ENCODE results near the gene ARSG.

The ARSG gene

GRCh38 chr17:68433911-68434508 lies 142.7 kb downstream of the ARSG start:
- Histone ChIP-seq H3K4me2 (ENCODE audit: low read length) (no peak overlapping the region), H3K36me3 (ENCODE audit: control insufficient read depth, low read length) (no peaks in the 10 kb centered on the region), H3K9me3 (ENCODE audit: control insufficient read depth, insufficient read depth, low read length) (no peaks in the 10 kb centered on the region), H3K79me2 (ENCODE audit: control insufficient read depth, low read length) (no peaks in the 10 kb centered on the region), H3K27me3 (ENCODE audit: control insufficient read depth, low read length) (no peaks in the 10 kb centered on the region), H3K27ac (ENCODE audit: low read depth, low read length) (no peak overlapping the region), H3K9me2 (replicated peaks; ENCODE audit: control insufficient read depth, low read length) (no peaks in the 10 kb centered on the region), H3F3A (ENCODE audit: control insufficient read depth, insufficient read depth) (no peaks in the 10 kb centered on the region), H4K20me1 (ENCODE audit: control insufficient read depth, insufficient read depth, low read depth, low read length) (no peaks in the 10 kb centered on the region), H3K4me1 (ENCODE audit: control insufficient read depth, low read length) (peaks cover 36% of the 10 kb centered on the region), H3K4me3 (ENCODE audit: low read length) (no peak overlapping the region)
- TF ChIP-seq CTCF (IDR thresholded peaks at IDR 0.05; ENCODE audit: low read depth, low read length, poor library complexity, severe bottlenecking) (no peak), EZH2phosphoT487 (IDR thresholded peaks at IDR 0.05; ENCODE audit: borderline replicate concordance, low read length) (no peak)

- H4K20me1 ChIP-seq (ENCODE audit: control insufficient read depth, insufficient read depth, low read depth, low read length) = no peaks in the 10 kb centered on the region
- no peaks in the 10 kb centered on the region for H3K9me3 ChIP-seq (ENCODE audit: control insufficient read depth, insufficient read depth, low read length)
- no peaks in the 10 kb centered on the region for H3K9me2 ChIP-seq (replicated peaks; ENCODE audit: control insufficient read depth, low read length)
- no peak for TF ChIP-seq CTCF (IDR thresholded peaks at IDR 0.05; ENCODE audit: low read depth, low read length, poor library complexity, severe bottlenecking)
- TF ChIP-seq EZH2phosphoT487 (IDR thresholded peaks at IDR 0.05; ENCODE audit: borderline replicate concordance, low read length) = no peak
- no peak overlapping the region for H3K27ac ChIP-seq (ENCODE audit: low read depth, low read length)
- no peaks in the 10 kb centered on the region for H3K27me3 ChIP-seq (ENCODE audit: control insufficient read depth, low read length)
- H3K4me3 ChIP-seq (ENCODE audit: low read length) = no peak overlapping the region
- no peak overlapping the region for H3K4me2 ChIP-seq (ENCODE audit: low read length)
- peaks cover 5% of the 10 kb centered on the region for H3F3A ChIP-seq (ENCODE audit: control insufficient read depth, insufficient read depth)
- H3K36me3 ChIP-seq (ENCODE audit: control insufficient read depth, low read length) = no peaks in the 10 kb centered on the region
- peaks cover 50% of the 10 kb centered on the region for H3K4me1 ChIP-seq (ENCODE audit: control insufficient read depth, low read length)
- H3K79me2 ChIP-seq (ENCODE audit: control insufficient read depth, low read length) = no peaks in the 10 kb centered on the region
Measured at GRCh38 chr17:68435361-68435760, 144.1 kb downstream of the ARSG start.

- no peaks in the 10 kb centered on the region for H4K20me1 ChIP-seq (ENCODE audit: control insufficient read depth, insufficient read depth, low read depth, low read length)
- no peaks in the 10 kb centered on the region for H3K79me2 ChIP-seq (ENCODE audit: control insufficient read depth, low read length)
- TF ChIP-seq EZH2phosphoT487 (IDR thresholded peaks at IDR 0.05; ENCODE audit: borderline replicate concordance, low read length) (no peak), CTCF (IDR thresholded peaks at IDR 0.05; ENCODE audit: low read depth, low read length, poor library complexity, severe bottlenecking) (peak; percentile 88)
- H3K9me3 ChIP-seq (ENCODE audit: control insufficient read depth, insufficient read depth, low read length) = no peaks in the 10 kb centered on the region
- no peak overlapping the region for H3K27ac ChIP-seq (ENCODE audit: low read depth, low read length)
- H3K27me3 ChIP-seq (ENCODE audit: control insufficient read depth, low read length) = no peaks in the 10 kb centered on the region
- H3F3A ChIP-seq (ENCODE audit: control insufficient read depth, insufficient read depth) = peaks cover 7% of the 10 kb centered on the region
- H3K9me2 ChIP-seq (replicated peaks; ENCODE audit: control insufficient read depth, low read length) = no peaks in the 10 kb centered on the region
- H3K4me2 ChIP-seq (ENCODE audit: low read length) = peak overlapping the region; percentile 61
- H3K36me3 ChIP-seq (ENCODE audit: control insufficient read depth, low read length) = no peaks in the 10 kb centered on the region
- peaks cover 58% of the 10 kb centered on the region for H3K4me1 ChIP-seq (ENCODE audit: control insufficient read depth, low read length)
- H3K4me3 ChIP-seq (ENCODE audit: low read length) = peak overlapping the region; percentile 49
Measured at GRCh38 chr17:68435876-68436842, 144.9 kb downstream of the ARSG start.
